HCT116 (cell line): ENCODE results near the gene RPS6KC1.

ENCODE experiments used
- CEBPB ChIP-seq: IDR thresholded peaks from 2 replicates; pipeline ENCODE4 v1.6.1; 2012; ENCODE audit warnings: low read depth
- CTCF ChIP-seq, 3 experiments: fragments of 200-600 bp in 1 of 3; sonication (generic) in 1 of 3; IDR thresholded peaks in 2 of 3; conservative IDR thresholded peaks in 1 of 3; 2 replicates each; pipeline ENCODE4 v1.5.1; 2012 to 2017; ENCODE audit warnings: low read depth in 2 of 3, low read length in 2 of 3, antibody characterized with exemption in 1 of 3, borderline replicate concordance in 1 of 3, control low read depth in 1 of 3, mild to moderate bottlenecking in 1 of 3, mixed read lengths in 1 of 3, mixed run types in 1 of 3, moderate library complexity in 1 of 3; ENCODE audit not compliant: insufficient read depth in 1 of 3
- EZH2 ChIP-seq: fragments of 200-600 bp; sonication (generic); IDR thresholded peaks from 2 replicates; pipeline ENCODE4 v1.6.1; 2017; ENCODE audit warnings: antibody characterized with exemption, mixed run types
- MAX ChIP-seq: IDR thresholded peaks from 2 replicates; pipeline ENCODE4 v1.6.1; 2012
- POLR2A ChIP-seq: IDR thresholded peaks from 2 replicates; pipeline ENCODE4 v1.7.0; 2011; ENCODE audit warnings: borderline replicate concordance; ENCODE audit not compliant: insufficient read depth, insufficient read length; ENCODE audit errors: extremely low read depth
- POLR2AphosphoS5 ChIP-seq: IDR thresholded peaks from 2 replicates; pipeline ENCODE4 v1.6.1; 2011; ENCODE audit warnings: mild to moderate bottlenecking, low read depth, low read length, moderate library complexity
- REST ChIP-seq: IDR thresholded peaks from 2 replicates; pipeline ENCODE4 v1.6.1; 2012; ENCODE audit warnings: low read depth
- SIN3A ChIP-seq: IDR thresholded peaks from 2 replicates; pipeline ENCODE4 v1.6.1; 2012; ENCODE audit warnings: low read depth
- TCF7L2 ChIP-seq: IDR thresholded peaks from 2 replicates; pipeline ENCODE4 v1.7.0; 2011; ENCODE audit warnings: borderline replicate concordance, inconsistent platforms; ENCODE audit not compliant: insufficient read depth, insufficient read length; ENCODE audit errors: extremely low read depth

- TF ChIP-seq CEBPB = peak; percentile 52
- TF ChIP-seq POLR2A = no peak
- no peak for TF ChIP-seq SIN3A
- no peak for TF ChIP-seq MAX
- TF ChIP-seq TCF7L2 = no peak
- TF ChIP-seq REST = no peak
- no peak for TF ChIP-seq POLR2AphosphoS5
- no peak for TF ChIP-seq CTCF (IDR thresholded peaks at IDR 0.05 in 2 of 3, conservative IDR thresholded peaks at IDR 0.05 in 1 of 3; ENCODE audit: borderline replicate concordance in 1 of 3, insufficient read depth in 1 of 3, low read depth in 2 of 3, low read length in 2 of 3)
- TF ChIP-seq EZH2 = no peak
Observed at GRCh38 chr1:213287987-213288386, 236.9 kb downstream of the RPS6KC1 start.
